IPS DF 6.9 (cell line): ENCODE measurements around the gene TGOLN2.
"Not testable (repeated sequence)": the region's sequence is repeated elsewhere in the genome, so short reads cannot be mapped to it uniquely, and the experiment has no call there.

Experiments
- DNase-seq: peaks from one replicate; pipeline ENCODE4 v3.0.0-alpha.2; 2013; ENCODE audit warnings: low read depth, low spot score
- H3K27ac ChIP-seq: one replicate; pipeline ENCODE4 v1.5.1; 2013; ENCODE audit warnings: low read length, control low read depth
- H3K27me3 ChIP-seq: 2 replicates; pipeline ENCODE4 v1.6.1; 2013; ENCODE audit warnings: mild to moderate bottlenecking, low read length; ENCODE audit not compliant: control insufficient read depth, insufficient read depth
- H3K36me3 ChIP-seq: 2 replicates; pipeline ENCODE4 v1.6.1; 2013; ENCODE audit warnings: low read length; ENCODE audit not compliant: control insufficient read depth, insufficient read depth
- H3K4me1 ChIP-seq: 2 replicates; pipeline ENCODE4 v1.6.1; 2013; ENCODE audit warnings: low read length; ENCODE audit not compliant: control insufficient read depth, insufficient read depth
- H3K4me3 ChIP-seq: 2 replicates; pipeline ENCODE4 v1.5.1; 2013; ENCODE audit warnings: mild to moderate bottlenecking, low read length
- H3K9me3 ChIP-seq: 2 replicates; pipeline ENCODE4 v1.6.1; 2013; ENCODE audit warnings: low read length, inconsistent platforms; ENCODE audit not compliant: control insufficient read depth, insufficient read depth
- WGBS: extraction: QIAGEN DNeasy Blood & Tissue Kit; methylation state at CpG from one replicate; pipeline ENCODE4 v1.1.7; 2013; ENCODE audit warnings: mixed read lengths, missing lambda C conversion rate; ENCODE audit not compliant: insufficient read length, insufficient coverage; 5-methylcytosine and 5-hydroxymethylcytosine counted together

TGOLN2 gene

DNA sequence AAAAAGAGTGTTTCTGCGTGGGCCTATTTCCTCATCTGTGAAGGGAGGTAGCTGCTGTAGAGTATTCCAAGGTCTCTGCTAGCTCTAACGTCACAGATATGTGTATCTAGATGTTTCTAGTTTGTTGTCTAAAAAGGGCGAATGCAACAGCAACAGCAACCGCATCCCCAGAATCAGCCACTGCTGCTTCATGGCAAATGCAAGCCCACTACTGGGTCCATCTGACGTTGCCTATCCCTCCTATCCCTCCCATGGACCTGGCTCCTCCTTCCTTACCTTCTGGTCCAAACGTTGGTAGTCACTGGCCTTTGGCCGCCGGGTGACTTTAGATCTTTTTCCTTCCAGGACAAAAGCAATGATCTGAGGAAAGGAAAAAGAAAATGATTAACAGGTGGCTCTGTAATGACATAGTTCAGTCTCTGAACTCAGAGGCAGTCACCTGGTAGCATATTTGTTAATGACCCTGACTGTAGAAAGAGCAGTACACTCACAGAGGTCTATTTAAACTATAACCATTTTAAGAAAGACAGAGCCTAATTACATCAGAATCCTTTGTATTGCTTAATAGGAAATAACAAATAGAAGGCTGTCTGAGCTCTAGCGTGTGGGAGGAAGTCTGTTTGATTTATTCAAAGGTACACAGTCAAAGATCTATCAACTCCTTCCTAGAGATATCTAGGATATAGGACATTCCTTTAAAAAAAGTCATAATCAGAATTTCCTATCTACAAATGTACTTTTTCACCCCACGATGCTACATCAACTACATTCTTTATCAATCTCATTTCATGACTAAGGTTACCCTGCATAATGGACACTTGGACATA, 2.9 kb downstream of the TGOLN2 start:
- Histone ChIP-seq H3K9me3 (no peaks in the 10 kb centered on the region), H3K4me3 (no peak overlapping the region), H3K27ac (no peak overlapping the region), H3K36me3 (peaks cover 7% of the 10 kb centered on the region; the same call in 1 of the 2 replicates), H3K27me3 (no peaks in the 10 kb centered on the region), H3K4me1 (no peaks in the 10 kb centered on the region)
- WGBS: 100% methylated on average over 1 of the region's 10 CpGs
- no peak for DNase-seq

DNA sequence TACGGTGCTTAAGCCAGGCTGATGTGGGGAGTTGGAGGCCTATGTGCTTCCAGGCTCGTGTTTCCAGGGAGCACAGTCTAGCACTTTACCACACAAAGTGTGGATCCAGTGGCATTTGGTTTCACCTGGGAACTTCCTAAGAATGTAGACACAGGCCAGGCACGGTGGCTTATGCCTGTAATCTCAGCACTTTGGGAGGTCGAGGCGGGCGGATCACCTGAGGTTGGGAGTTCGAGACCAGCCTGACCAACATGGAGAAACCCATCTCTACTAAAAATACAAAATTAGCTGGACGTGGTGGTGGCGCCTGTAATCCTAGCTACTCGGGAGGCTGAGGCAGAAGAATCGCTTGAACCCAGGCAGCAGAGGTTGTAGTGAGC, 3.8 kb downstream of the TGOLN2 start:
- H3K4me1 ChIP-seq, H3K4me3 ChIP-seq, H3K36me3 ChIP-seq, H3K27ac ChIP-seq, DNase-seq, H3K27me3 ChIP-seq, H3K9me3 ChIP-seq: not testable (repeated sequence)
- WGBS: no CpG with 5 or more reads among the region's 11 CpGs

DNA sequence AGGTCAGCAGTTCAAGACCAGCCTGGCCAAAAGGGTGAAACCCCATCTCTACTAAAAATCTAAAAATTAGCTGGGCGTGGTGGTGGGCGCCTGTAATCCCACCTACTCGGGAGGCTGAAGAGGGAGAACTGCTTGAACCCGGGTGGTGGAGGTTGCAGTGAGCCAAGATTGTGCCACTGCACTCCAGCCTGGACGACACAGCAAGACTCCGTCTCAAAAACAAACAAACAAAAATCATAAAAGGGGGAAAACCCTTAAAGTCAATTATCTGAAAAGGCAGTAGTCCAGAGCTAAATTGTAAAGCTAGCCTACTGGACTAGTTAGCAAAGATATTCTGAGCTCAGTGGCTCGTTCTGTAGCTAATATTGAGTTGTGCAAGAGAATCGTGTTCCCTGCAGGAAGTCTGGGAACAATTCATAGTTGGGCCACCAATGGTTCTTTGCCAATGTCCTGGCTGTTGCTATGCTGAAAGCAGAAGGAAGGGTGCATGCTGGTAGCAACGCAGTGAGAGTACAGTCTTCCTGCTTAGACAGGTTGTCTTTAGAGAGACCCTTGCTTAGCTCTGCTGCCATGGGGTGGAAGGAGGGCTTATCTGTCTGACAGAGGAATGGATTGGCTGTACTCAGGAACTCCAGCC, 4.3 kb downstream of the TGOLN2 start:
- Histone ChIP-seq H3K27me3 (no peaks in the 10 kb centered on the region), H3K4me1 (no peaks in the 10 kb centered on the region), H3K9me3 (no peaks in the 10 kb centered on the region), H3K4me3 (no peak overlapping the region), H3K36me3 (peaks cover 7% of the 10 kb centered on the region; the same call in 1 of the 2 replicates), H3K27ac (no peak overlapping the region)
- no peak for DNase-seq
- no CpG with 5 or more reads among the region's 9 CpGs for WGBS

DNA sequence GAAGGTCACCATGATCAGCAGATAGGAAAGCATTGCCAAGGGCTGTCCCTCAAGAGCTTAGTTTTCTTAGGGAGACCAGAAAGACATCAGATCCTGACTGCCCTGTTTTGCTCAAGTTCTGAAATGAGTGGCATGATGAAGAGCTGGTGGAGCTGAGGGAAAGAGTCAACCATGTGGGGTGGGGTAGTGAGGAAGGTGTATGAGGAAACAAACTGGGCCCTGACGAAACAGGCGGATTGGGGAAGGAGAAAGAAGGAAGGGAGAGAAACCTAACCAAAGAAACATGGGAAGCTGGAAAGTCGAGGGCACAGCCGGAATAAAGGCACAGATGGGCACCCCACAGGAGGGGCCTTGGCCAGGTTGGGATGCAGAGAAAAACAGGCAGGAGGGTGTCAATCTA, 8.0 kb downstream of the TGOLN2 start:
- Histone ChIP-seq H3K4me3 (no peak overlapping the region), H3K27me3 (no peaks in the 10 kb centered on the region), H3K27ac (no peak overlapping the region), H3K9me3 (no peaks in the 10 kb centered on the region), H3K36me3 (peaks cover 7% of the 10 kb centered on the region; the same call in 1 of the 2 replicates), H3K4me1 (no peaks in the 10 kb centered on the region)
- WGBS: no CpG with 5 or more reads among the region's 4 CpGs
- DNase-seq: no peak

DNA sequence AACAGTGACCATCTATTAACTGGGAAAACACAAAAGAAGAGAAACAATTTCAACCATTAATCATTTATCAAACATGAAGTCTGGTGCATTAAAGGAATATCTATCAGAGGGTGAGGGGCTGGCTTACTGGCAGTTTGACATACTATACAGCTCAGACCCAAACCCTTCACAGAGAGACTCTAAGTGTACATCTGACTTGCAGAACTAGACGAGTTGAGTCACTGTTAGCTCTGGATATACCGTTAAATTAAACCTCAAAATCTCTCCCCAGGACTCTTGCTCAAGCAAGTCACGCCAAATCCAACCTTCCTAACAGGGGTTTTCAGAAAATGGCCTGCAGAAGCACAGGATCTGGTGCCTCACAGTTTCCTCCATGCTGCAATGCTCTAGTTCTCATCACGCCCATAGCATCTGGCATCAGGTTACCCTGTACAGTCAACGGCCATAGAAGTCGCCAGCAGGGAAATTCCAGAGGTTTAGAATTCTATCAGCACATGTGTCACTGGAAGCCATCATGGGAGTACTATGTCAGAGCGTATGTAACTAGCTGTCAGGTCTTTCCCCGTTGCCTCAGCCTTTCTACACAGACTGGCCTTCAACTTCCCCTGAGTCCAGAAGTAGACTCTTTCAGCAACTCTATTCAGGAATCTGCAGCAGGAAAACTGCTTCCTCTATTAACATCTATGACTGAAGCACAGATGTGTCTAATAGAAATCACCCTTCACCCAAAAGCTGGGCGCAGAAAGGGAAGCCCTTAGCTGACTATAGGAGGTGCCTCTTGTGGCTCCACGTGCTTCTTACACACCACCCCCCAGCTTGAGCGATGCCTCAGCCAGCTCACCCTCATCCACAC, 9.3 kb downstream of the TGOLN2 start:
- H3K36me3 ChIP-seq: no peaks in the 10 kb centered on the region; the same call in 1 of the 2 replicates
- no peaks in the 10 kb centered on the region for H3K9me3 ChIP-seq
- H3K27ac ChIP-seq: no peak overlapping the region
- no CpG with 5 or more reads among the region's 11 CpGs for WGBS
- H3K4me3 ChIP-seq: no peak overlapping the region
- H3K4me1 ChIP-seq: no peaks in the 10 kb centered on the region
- DNase-seq: no peak
- H3K27me3 ChIP-seq: no peaks in the 10 kb centered on the region

DNA sequence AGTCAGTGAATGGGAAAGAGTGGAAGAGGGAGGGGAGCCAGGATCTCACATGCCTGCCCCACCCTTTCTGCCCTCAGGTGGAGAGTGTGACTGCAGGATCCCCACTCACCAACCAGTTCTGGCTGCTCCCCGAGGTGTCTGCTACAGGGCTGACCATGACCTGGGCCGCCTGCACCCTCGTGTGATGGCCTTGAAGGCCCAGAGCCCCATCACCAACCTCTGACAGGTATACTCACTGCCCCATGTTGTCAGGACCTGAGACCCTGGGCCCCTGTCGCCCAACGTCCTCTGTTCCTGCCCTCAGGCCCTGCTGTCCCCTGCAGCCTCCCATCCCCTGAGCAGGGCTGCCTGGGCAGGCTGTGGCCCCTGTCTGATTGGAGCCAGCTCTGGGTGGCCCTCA, 11.9 kb downstream of the TGOLN2 start:
- no CpG with 5 or more reads among the region's 5 CpGs for WGBS
- not testable (repeated sequence) for DNase-seq, H3K27me3 ChIP-seq, H3K9me3 ChIP-seq, H3K4me1 ChIP-seq, H3K27ac ChIP-seq, H3K4me3 ChIP-seq, H3K36me3 ChIP-seq

DNA sequence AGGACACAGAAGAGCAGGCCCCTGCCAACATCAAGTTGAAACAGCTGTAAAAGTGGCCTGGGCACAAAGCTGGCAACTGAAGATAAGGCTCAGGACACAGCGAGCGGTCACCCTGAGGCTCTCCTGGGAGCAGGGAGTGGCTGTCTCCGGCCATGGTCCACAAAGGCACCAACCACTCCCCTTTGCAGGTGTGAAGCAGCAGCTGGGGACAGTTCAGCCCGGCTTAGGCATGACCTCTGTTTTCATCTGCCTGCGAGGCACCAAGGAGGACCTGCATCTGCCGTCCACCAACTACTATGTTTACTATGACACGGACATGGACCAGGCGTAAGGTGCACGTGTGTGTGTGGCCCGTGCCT, 12.9 kb downstream of the TGOLN2 start:
- H3K27ac ChIP-seq: no peak overlapping the region
- no peaks in the 10 kb centered on the region for H3K27me3 ChIP-seq
- H3K36me3 ChIP-seq: no peaks in the 10 kb centered on the region
- no CpG with 5 or more reads among the region's 10 CpGs for WGBS
- no peak overlapping the region for H3K4me3 ChIP-seq
- H3K9me3 ChIP-seq: no peaks in the 10 kb centered on the region
- H3K4me1 ChIP-seq: no peaks in the 10 kb centered on the region
- DNase-seq: no peak

DNA sequence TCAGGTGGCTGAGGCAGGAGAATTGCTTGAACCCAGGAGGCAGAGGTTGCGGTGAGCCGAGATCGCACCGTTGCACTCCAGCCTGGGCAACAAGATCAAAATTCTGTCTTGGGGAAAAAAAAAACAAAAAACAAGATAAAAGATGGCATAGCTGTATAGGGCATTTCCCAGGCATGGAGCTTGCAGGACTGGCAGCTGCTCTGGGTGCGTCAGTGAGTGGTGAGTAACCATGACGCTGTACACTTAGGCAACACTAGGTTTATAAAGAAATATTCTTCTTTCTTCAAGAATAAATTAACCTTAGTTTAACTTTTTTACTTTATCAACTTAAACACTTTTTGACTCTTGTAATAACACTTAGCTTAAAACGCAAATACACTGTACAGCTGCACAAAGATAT, 15.4 kb downstream of the TGOLN2 start:
- WGBS: 100% methylated on average over 1 of the region's 7 CpGs
- H3K4me1 ChIP-seq: 0 out of 2 replicates have a peak, but pooled peaks cover 1% of the 10 kb centered on the region
- H3K9me3 ChIP-seq: no peaks in the 10 kb centered on the region
- H3K36me3 ChIP-seq: peaks cover 11% of the 10 kb centered on the region; the same call in 1 of the 2 replicates
- no peak overlapping the region for H3K4me3 ChIP-seq
- DNase-seq: no peak
- no peaks in the 10 kb centered on the region for H3K27me3 ChIP-seq
- H3K27ac ChIP-seq: no peak overlapping the region

DNA sequence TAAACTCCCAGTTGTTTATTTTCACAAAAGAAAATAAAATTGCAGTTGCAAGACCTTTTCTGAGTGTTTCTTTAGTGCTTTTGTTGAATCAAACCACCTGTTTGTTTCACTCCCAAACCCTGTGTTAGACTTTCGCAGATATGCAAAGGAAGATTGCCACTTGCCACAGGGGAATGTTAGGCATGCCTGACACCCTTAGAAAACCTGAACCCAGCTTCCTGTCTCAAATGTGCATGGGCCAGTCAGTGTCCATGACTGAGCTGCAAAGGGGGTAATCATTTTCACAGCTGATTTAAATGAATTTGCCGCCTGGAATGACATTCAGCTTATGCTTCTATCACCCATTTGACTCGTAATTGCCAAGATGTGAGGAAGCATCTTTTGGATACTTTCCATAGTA, 17.5 kb downstream of the TGOLN2 start:
- Histone ChIP-seq H3K4me1 (0 out of 2 replicates have a peak, but pooled peaks cover 1% of the 10 kb centered on the region), H3K36me3 (peaks cover 19% of the 10 kb centered on the region), H3K27ac (no peak overlapping the region), H3K4me3 (no peak overlapping the region), H3K9me3 (no peaks in the 10 kb centered on the region), H3K27me3 (no peaks in the 10 kb centered on the region)
- no peak for DNase-seq
- WGBS: no CpG with 5 or more reads among the region's 3 CpGs

DNA sequence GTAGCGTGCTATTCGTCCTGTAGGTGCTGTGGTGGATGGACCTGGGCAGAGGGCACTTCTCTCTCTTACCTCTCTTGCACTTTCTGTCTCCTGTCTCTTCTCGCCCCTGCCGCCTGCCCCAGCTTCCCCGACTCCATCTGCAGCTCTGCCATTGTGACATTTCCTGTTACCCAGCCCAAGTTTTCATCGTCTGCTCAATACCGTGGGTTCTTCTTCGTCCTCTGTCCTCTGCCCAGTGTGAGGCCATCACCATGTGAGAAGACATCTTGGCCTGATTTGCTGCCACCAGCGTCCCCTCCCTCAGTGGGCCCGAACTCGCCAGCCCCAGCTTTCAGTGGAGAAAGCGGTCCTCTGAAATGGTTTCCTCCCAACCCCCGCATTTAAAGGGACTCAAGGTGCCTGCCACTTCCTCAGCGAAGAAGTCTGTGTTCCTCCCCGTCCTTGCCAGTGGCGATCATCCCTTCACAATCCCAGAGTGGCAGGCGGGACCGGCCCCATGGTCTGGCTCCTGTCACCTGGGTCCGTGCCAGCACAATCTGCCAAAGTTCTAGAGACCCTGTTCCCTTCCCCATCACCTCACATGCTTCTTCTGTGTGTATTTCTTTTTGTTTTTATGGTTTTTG, 18.0 kb downstream of the TGOLN2 start:
- no peaks in the 10 kb centered on the region for H3K27me3 ChIP-seq
- 0 out of 2 replicates have a peak, but pooled peaks cover 1% of the 10 kb centered on the region for H3K4me1 ChIP-seq
- no peak overlapping the region for H3K4me3 ChIP-seq
- no peak for DNase-seq
- H3K36me3 ChIP-seq: peaks cover 24% of the 10 kb centered on the region
- H3K9me3 ChIP-seq: no peaks in the 10 kb centered on the region
- H3K27ac ChIP-seq: no peak overlapping the region
- no CpG with 5 or more reads among the region's 19 CpGs for WGBS
